ENCODE results near the gene NEAT1. TPM values are rescaled to one million over a fixed set of nuclear protein-coding genes. Genes with fewer than 3 reads are reported as not detected.

Gene NEAT1
- total and polyA plus RNA-seq, 2 of the 8 experiments (the other 6 are each of a cell fraction or from before 2014, with no cell fraction given): 2.4 to 10.7 TPM

DNA sequence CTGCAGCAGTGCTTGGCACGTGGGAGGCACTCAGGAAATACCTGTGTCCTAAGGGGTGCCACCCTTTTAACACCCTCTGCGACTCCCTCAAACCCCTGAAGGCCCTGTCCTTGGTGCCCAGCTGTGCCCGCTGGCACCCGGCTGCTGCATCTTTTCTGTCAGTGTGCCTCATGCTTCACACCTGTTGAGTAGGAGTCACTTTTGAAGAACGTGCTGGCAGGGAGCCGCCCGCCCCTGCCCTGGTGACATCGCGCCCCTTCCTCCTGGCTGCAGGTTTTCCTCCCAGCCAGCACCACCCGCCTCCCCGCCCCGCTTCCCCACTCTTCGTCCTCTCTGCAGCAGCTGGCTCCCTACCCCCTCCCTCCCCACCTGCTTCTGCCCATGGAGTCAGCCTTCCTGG lies 18.4 kb upstream of the NEAT1 start:
- H4K5ac ChIP-seq (ENCODE audit: insufficient read length, low read depth, low read length): no peak overlapping the region
- no peak overlapping the region for H2BK120ac ChIP-seq (replicated peaks; ENCODE audit: low read depth, low read length)
- no peaks in the 10 kb centered on the region for H3K27me3 ChIP-seq (replicated peaks in 1 of 4; ENCODE audit: control insufficient read depth in 3 of 4, extremely low read depth in 1 of 4, insufficient read depth in 3 of 4, low read length in 3 of 4)
- no peak overlapping the region for H3K14ac ChIP-seq (ENCODE audit: insufficient read length)
- H3K27ac ChIP-seq (ENCODE audit: low read depth, low read length): no peak overlapping the region
- no peak overlapping the region for H2BK15ac ChIP-seq (ENCODE audit: low read length)
- H3K4me2 ChIP-seq (ENCODE audit: insufficient read depth in 1 of 2, low read depth in 2 of 2, low read length in 2 of 2): no peak overlapping the region
- WGBS, 2 experiments (ENCODE audit: extremely low coverage in 1 of 2, insufficient coverage in 1 of 2, insufficient read length in 1 of 2, insufficient replicate concordance in 2 of 2, low coverage in 1 of 2, low lambda C conversion rate in 2 of 2, missing lambda C conversion rate in 1 of 2): 75% methylated on average over 2 of the region's 13 CpGs; no CpG with 5 or more reads in 1 of the 2 experiments
- no peak overlapping the region for H2AFZ ChIP-seq (ENCODE audit: low read length)
- FAIRE-seq (no peak), DNase-seq (ENCODE audit: low read depth in 1 of 2, low spot score in 2 of 2) (no peak)
- no peaks in the 10 kb centered on the region for H3K79me1 ChIP-seq (ENCODE audit: low read depth, low read length)
- H3K4ac ChIP-seq (replicated peaks; ENCODE audit: insufficient read length, low read depth, low read length): no peak overlapping the region
- H3K4me3 ChIP-seq (ENCODE audit: extremely low read depth in 1 of 4, insufficient read depth in 2 of 4, low read depth in 3 of 4, low read length in 4 of 4): no peak overlapping the region
- H2BK5ac ChIP-seq (ENCODE audit: low read depth, low read length): no peak overlapping the region
- POLR2A ChIA-PET (ENCODE audit: partially characterized antibody): interaction anchor here (0.5 to 5.4 kb wide), 10 partner anchors 11 to 632 kb away, joined by 3 to 23 read pairs (median 4); partner anchors contain the start of genes NEAT1 and TIGD3
- CTCF ChIA-PET (ENCODE audit: partially characterized antibody): interaction anchor here (0.6 to 7.8 kb wide), 6 partner anchors 12 to 1053 kb away, joined by 3 to 69 read pairs (median 4); no protein-coding TSS in a partner anchor
- no peak overlapping the region for H3K18ac ChIP-seq (ENCODE audit: extremely low read depth, low read length)
- H4K8ac ChIP-seq (ENCODE audit: extremely low read depth, insufficient read depth, low read length): no peak overlapping the region
- no peaks in the 10 kb centered on the region; a peak in 1 of 7 replicates for H3K4me1 ChIP-seq (replicated peaks in 1 of 4; ENCODE audit: control insufficient read depth in 3 of 4, insufficient read depth in 4 of 4, low read length in 3 of 4)
- H3K79me2 ChIP-seq (ENCODE audit: control insufficient read depth in 1 of 2, insufficient read depth in 2 of 2, low read length in 2 of 2): no peaks in the 10 kb centered on the region
- H2AK5ac ChIP-seq (ENCODE audit: low read depth, low read length): no peak overlapping the region
- peaks cover 0 to 8% (median 3%) of the 10 kb centered on the region in 4 experiments; a peak in 4 of 8 replicates for H3K36me3 ChIP-seq (ENCODE audit: control insufficient read depth in 2 of 4, insufficient read depth in 4 of 4, low read length in 3 of 4)
- H4K91ac ChIP-seq (replicated peaks; ENCODE audit: insufficient read length, low read length): no peak overlapping the region
- no peaks in the 10 kb centered on the region for H3K9me3 ChIP-seq (ENCODE audit: insufficient read depth in 2 of 2, low read depth in 1 of 2, low read length in 1 of 2)
- no peak overlapping the region for H3K9ac ChIP-seq (replicated peaks in 1 of 4; ENCODE audit: extremely low read depth in 1 of 4, low read depth in 3 of 4, low read length in 3 of 4)
- H3K23ac ChIP-seq (ENCODE audit: insufficient read length): no peak overlapping the region
- no peak overlapping the region for H3K56ac ChIP-seq (replicated peaks; ENCODE audit: insufficient read length, low read depth, low read length)
- no peak overlapping the region for H2BK12ac ChIP-seq (ENCODE audit: low read depth, low read length)
- no peak overlapping the region for H2BK20ac ChIP-seq (ENCODE audit: low read length)
- no peaks in the 10 kb centered on the region for H3K23me2 ChIP-seq (ENCODE audit: low read depth, low read length)
- H4K20me1 ChIP-seq (replicated peaks in 1 of 2; ENCODE audit: control insufficient read depth in 1 of 2, insufficient read depth in 2 of 2, low read length in 2 of 2): peaks cover 0 to 5% of the 10 kb centered on the region in 2 experiments
- TF ChIP-seq EGR1 (IDR thresholded peaks at IDR 0.05; ENCODE audit: borderline replicate concordance, low read depth, low read length) (no peak), HDAC6 (IDR thresholded peaks at IDR 0.05; ENCODE audit: low read depth, low read length) (no peak), HDAC2 (IDR thresholded peaks at IDR 0.05; ENCODE audit: borderline replicate concordance in 1 of 2, low read depth in 2 of 2, low read length in 2 of 2) (no peak), SIN3A (conservative IDR thresholded peaks at IDR 0.05 in 1 of 2, IDR thresholded peaks at IDR 0.05 in 1 of 2; ENCODE audit: low read depth in 1 of 2, low read length in 2 of 2) (no peak), TBP (IDR thresholded peaks at IDR 0.05; ENCODE audit: low read depth, low read length) (no peak)
- TF ChIP-seq, protein P1, sequence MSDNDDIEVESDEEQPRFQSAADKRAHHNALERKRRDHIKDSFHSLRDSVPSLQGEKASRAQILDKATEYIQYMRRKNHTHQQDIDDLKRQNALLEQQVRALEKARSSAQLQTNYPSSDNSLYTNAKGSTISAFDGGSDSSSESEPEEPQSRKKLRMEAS (IDR thresholded peaks at IDR 0.05): no peak

Measured in H1 (cell line).